Ramos (cell line): ENCODE results near the gene ANKLE1.

Experiments
- in situ Hi-C: fragments of 300-500 bp; cut with MboI; formaldehyde crosslinking; loops from one replicate; pipeline ENCODE4 v1.14.3; 2022; ENCODE audit warnings: low sequenced_read_pairs; ENCODE audit not compliant: unreplicated experiment

Gene ANKLE1

GRCh38 chr19:17335575-17335974 lies 53.9 kb downstream of the ANKLE1 start:
- in situ Hi-C loops, result no loop called here
